Activated CD8-positive, alpha-beta memory T cell treated with anti-CD3 and anti-CD28 coated beads, Interleukin-2, amount 10 ng/mL, durations not matched to agents 7 days and 5 days (primary cell): ENCODE data around the gene RBPJL. TPM values are rescaled to one million over a fixed set of nuclear protein-coding genes. Genes with fewer than 3 reads are reported as not detected.

Experiments used
- ATAC-seq: fragments of 150-1000 bp; cut with Tn5 transposase; one replicate; pipeline ENCODE4 v1.10.0; 2021; ENCODE audit warnings: moderate library complexity
- CTCF ChIA-PET: fragments of 350-600 bp; sonication (Branson Sonifier 250); formaldehyde crosslinking; loops from one replicate; lab custom pipeline; 2021; ENCODE audit warnings: antibody characterized with exemption; lab: Charles Lee
- DNase-seq: peaks from one replicate; pipeline ENCODE4 v3.0.0-alpha.2; 2020
- H3K27ac Mint-ChIP-seq: one replicate; pipeline ENCODE4 v1.8.0; 2021; ENCODE audit warnings: mild to moderate bottlenecking, mixed read lengths
- H3K27me3 Mint-ChIP-seq: one replicate; pipeline ENCODE4 v1.8.0; 2021; ENCODE audit warnings: mixed read lengths
- H3K36me3 Mint-ChIP-seq: one replicate; pipeline ENCODE4 v1.8.0; 2021; ENCODE audit warnings: mild to moderate bottlenecking, mixed read lengths
- H3K4me1 Mint-ChIP-seq: one replicate; pipeline ENCODE4 v1.8.0; 2021; ENCODE audit warnings: mixed read lengths
- H3K4me3 Mint-ChIP-seq: one replicate; pipeline ENCODE4 v1.8.0; 2021; ENCODE audit warnings: mild to moderate bottlenecking, moderate library complexity, mixed read lengths
- H3K9me3 Mint-ChIP-seq: one replicate; pipeline ENCODE4 v1.8.0; 2022; ENCODE audit warnings: low read depth, mixed read lengths
- total RNA-seq, 2 experiments: library from RNA; stranded (reverse); gene quantifications; one replicate each; pipeline ENCODE4 v1.2.3, GENCODE V29; 2021

Gene RBPJL
- total RNA-seq, 2 experiments from 2014 or later = not detected

DNA sequence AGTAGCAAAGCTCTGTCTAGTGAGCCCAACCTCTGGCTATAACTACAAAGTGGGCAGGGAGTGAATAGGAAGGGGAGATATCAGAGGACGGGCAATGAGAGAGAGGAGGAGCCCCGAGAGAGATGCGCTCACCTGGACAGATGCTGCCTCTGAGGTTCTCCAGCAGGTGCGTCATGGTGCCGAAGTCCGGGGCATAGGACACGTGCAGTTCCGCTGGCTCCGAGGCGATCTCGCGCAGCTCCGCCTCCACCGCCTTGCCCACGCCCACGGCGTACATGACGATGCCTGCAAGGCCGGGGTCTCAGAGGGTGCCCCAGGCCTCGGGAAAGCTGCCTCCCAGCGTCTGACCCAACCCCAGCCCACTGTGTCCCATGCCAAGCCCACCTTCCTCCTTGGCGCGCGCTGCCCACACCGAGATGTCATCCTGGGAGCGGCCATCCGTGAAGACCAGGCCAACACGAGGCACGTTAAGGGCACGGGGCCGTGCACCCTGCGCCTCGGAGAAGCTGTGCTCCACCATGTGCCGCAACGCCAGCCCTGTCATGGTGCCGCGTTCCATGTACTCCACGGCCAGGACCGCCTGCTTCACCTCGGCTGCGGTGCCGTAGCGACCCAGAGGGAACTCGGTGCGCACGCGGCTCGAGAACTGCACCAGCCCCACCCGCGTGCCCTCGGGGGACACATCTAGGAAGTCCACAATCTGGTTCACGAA lies 8.7 kb upstream of the RBPJL start:
- Mint-ChIP-seq H3K27me3 (peaks cover 27% of the 10 kb centered on the region), H3K4me1 (peaks cover 32% of the 10 kb centered on the region), H3K36me3 (peaks cover 2% of the 10 kb centered on the region), H3K27ac (no peak overlapping the region), H3K9me3 (peaks cover 2% of the 10 kb centered on the region), H3K4me3 (no peak overlapping the region)
- CTCF ChIA-PET = interaction anchor here (1.0 to 1.8 kb wide), 4 partner anchors 14 to 473 kb away, joined by 3 to 5 read pairs (median 3); no protein-coding TSS in a partner anchor
- ATAC-seq = no peak
- DNase-seq = no peak

DNA sequence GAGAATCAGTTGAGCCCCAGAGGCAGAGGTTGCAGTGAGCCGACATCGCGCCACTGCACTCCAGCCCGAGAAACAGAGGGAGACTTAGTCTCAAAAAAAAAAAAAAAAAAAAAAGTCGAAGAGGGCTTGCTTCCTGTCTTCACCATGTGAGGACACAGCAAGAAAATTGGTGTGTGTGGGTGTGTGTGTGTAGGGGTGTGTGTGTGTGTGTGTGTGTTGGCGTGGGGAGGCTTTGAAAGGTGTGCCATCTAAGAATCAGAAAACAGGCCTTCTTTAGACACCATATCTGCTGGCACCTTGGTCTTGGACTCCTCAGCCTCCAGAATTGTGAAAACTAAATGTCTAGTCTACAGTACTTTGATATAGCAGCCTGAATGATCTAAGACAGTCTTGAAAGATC lies 6.9 kb upstream of the RBPJL start:
- ATAC-seq (no peak), DNase-seq (no peak)
- H3K27ac Mint-ChIP-seq = no peak overlapping the region
- H3K27me3 Mint-ChIP-seq = peaks cover 27% of the 10 kb centered on the region
- H3K4me1 Mint-ChIP-seq = peaks cover 42% of the 10 kb centered on the region
- H3K36me3 Mint-ChIP-seq = peaks cover 4% of the 10 kb centered on the region
- peaks cover 2% of the 10 kb centered on the region for H3K9me3 Mint-ChIP-seq
- CTCF ChIA-PET = interaction anchor here (0.7 to 4.9 kb wide), 4 partner anchors 9 to 723 kb away, joined by 3 to 45 read pairs (median 3); no protein-coding TSS in a partner anchor
- no peak overlapping the region for H3K4me3 Mint-ChIP-seq

DNA sequence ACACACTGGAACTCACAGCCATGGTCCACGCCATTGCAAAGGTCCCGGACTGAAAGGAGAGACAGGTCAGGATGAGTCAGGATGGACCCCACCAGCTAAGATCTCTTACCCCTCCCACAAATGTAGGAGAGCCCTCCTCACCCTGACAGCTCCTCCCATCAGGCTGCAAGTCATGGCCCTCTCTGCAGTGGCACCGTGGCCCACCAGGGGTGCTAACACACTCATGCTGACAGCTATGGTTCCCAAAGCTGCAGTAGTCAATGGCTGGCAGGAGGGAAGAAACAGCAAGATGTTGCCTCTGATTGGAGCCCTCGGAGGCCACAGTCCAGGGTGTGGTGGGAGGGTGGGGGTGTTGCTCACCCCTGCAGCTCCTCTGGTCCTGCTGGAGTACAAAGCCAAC lies 5.7 kb upstream of the RBPJL start:
- ATAC-seq = peak; percentile 69
- Mint-ChIP-seq H3K9me3 (no peaks in the 10 kb centered on the region), H3K27ac (no peak overlapping the region), H3K4me3 (no peak overlapping the region), H3K36me3 (peaks cover 1% of the 10 kb centered on the region), H3K4me1 (peaks cover 42% of the 10 kb centered on the region), H3K27me3 (peaks cover 29% of the 10 kb centered on the region)
- CTCF ChIA-PET = interaction anchor here (1.1 to 4.9 kb wide), 6 partner anchors 9 to 137 kb away, joined by 3 to 67 read pairs (median 14); no protein-coding TSS in a partner anchor
- DNase-seq = peak; percentile 75

DNA sequence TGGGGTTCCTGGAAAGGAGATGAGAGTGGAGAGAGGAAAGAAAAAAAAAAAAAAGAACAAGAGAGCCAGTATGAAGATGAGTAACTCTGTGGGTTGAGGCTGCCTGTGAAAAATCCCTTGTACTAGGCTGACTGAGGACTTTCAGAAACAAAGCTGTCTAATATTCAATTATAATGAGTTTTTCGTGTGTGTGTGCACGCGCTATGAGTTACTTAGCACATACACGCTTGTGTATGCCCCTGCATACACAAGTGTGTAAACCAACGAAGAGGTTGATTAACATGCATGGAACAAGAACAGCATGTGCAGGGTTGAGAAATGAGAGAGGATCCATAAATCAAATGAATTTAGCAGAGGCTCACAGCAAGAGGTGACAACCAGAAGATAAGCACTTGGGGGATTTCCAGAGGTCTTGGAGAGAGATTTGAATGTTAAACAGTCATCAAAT lies 4.8 kb upstream of the RBPJL start:
- H3K36me3 Mint-ChIP-seq = peaks cover 1% of the 10 kb centered on the region
- ATAC-seq = peak; percentile 62
- H3K4me3 Mint-ChIP-seq = no peak overlapping the region
- peaks cover 28% of the 10 kb centered on the region for H3K27me3 Mint-ChIP-seq
- DNase-seq = no peak
- CTCF ChIA-PET = interaction anchor here (0.7 to 4.9 kb wide), 11 partner anchors 9 to 619 kb away, joined by 3 to 67 read pairs (median 4); no protein-coding TSS in a partner anchor
- no peaks in the 10 kb centered on the region for H3K9me3 Mint-ChIP-seq
- peaks cover 42% of the 10 kb centered on the region for H3K4me1 Mint-ChIP-seq
- H3K27ac Mint-ChIP-seq = peak overlapping the region; percentile 56

DNA sequence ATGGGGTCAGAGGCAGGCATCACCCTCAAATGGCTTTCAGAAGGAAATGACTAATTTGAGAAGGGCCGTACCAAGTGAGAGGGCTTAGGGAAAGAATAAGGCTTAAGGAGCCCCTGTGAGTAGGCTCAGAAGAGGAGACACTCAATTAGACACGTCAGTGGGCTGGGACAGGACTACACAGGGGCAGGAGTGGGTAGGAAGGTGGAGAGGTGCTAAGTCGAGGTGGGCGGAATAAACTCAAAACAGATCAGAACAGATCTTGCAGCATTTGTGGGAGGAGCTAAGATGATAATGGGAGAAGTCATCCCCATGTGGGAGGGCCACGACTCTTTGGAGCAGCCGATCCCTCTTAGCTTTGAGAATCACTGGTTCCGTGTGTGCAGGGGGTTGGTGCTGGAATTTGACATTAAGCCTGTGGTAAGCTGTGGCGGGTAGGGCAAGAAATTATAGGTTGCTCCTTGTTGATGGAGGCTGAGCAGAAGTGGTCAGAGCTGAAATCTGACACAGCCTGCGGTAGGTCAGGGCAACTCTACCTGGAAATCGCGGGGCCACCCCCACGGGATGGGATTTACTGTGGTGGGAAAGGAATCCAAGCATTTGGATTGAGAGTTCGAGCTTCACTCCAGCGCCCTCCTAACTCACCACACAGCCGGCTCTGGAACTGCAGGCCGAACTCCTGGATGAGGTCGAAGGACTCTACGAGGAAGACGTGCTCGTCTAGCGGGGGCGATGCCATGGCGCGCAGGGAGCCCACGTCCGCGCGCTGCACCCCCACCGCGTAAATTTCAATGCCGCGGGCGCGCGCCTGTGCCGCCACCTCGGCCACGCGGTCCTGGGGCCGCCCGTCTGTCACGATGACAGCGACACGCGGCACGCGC lies 2.8 kb upstream of the RBPJL start:
- Mint-ChIP-seq H3K36me3 (peaks cover 1% of the 10 kb centered on the region), H3K9me3 (no peaks in the 10 kb centered on the region), H3K27me3 (peaks cover 29% of the 10 kb centered on the region), H3K4me1 (peaks cover 42% of the 10 kb centered on the region), H3K27ac (peak overlapping the region; percentile 35), H3K4me3 (no peak overlapping the region)
- CTCF ChIA-PET = interaction anchor here (0.7 to 4.9 kb wide), 10 partner anchors 8 to 255 kb away, joined by 3 to 67 read pairs (median 4); partner anchors contain the start of gene SYS1
- ATAC-seq (peak; percentile 33), DNase-seq (no peak)

DNA sequence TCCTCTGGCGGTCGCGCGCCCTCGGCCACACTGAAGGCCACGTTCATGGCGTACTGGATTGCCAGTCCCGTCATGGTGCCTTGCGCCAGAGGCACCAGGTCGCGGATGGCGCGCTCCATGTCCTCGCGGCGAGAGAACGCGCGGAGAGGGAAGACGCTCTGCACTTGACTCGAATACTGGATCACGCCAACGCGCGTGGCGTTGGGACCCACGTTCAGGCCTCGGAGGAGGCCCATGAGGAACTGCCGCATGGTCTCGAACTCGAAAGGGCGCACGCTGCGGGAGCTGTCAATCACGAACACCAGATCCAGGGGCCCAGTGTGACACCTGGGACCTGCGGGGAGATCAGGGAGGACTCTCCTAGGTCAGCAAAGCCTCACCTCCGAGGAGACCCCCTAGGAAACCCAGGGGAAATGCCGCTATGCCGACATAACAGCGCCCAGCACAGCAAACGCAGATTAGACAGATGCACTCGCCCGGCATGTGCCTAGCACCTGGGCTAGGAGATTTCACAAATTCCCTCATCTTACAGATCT lies 2.1 kb upstream of the RBPJL start:
- Mint-ChIP-seq H3K27me3 (peaks cover 27% of the 10 kb centered on the region), H3K4me3 (no peak overlapping the region), H3K27ac (no peak overlapping the region), H3K36me3 (peaks cover 1% of the 10 kb centered on the region), H3K4me1 (peaks cover 40% of the 10 kb centered on the region), H3K9me3 (no peaks in the 10 kb centered on the region)
- CTCF ChIA-PET = interaction anchor here (0.7 to 4.9 kb wide), 6 partner anchors 10 to 145 kb away, joined by 3 to 67 read pairs (median 6); partner anchors contain the start of gene SYS1
- DNase-seq (no peak), ATAC-seq (no peak)

DNA sequence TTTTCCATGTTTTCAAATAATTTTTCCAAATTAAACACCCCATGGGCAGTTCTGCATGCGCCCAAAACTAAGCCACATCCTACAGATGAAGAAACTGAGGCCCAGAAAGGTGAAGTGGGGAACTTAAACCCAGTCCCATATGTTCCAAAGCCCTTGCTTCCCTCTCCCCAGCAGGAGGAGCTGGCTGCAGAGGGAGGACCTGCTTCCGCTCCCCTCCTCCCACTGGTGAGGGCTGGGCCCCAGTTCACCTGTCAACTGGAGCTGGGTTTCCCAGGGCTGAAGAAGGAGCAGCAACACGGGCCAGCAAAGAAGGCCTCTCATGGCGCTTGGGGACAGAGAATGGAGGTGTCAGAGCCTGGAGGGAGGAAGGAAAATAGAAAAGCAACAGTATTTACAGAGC lies 1.4 kb upstream of the RBPJL start:
- Mint-ChIP-seq H3K36me3 (peaks cover 1% of the 10 kb centered on the region), H3K27ac (no peak overlapping the region), H3K27me3 (peaks cover 29% of the 10 kb centered on the region), H3K9me3 (no peaks in the 10 kb centered on the region), H3K4me3 (no peak overlapping the region), H3K4me1 (peaks cover 37% of the 10 kb centered on the region)
- CTCF ChIA-PET = interaction anchor here (0.7 to 1.2 kb wide), 6 partner anchors 10 to 131 kb away, joined by 3 to 9 read pairs (median 5); no protein-coding TSS in a partner anchor
- DNase-seq (no peak), ATAC-seq (no peak)

DNA sequence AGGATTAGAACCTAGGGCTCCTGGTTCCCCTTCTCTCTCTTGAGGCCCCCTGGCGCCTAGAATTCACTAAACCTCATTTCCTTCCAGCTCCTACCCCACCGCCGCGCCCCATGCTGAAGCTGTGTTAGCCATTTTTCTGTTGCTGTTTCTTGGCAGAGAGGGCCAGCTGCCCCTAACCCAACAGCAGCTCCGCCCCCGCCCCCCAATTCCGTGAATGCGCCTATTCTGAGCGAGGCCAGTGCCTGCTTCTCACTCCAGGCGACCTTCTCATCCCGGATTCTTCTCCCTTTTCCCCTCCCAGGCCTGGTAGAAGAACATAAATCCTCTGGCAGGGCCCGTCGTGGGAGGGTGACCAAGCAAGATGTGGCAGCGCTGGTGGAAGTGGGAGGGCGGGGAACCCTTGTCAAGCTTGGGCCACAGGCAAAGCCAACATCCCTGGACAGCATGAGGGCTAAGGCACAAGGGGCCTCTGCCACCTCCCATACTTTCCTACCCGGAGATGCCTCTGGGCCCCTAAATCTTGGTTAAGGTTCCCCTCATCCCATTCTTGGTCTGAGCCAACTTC lies 518 bp downstream of the RBPJL start:
- no peak for ATAC-seq
- no peaks in the 10 kb centered on the region for H3K9me3 Mint-ChIP-seq
- H3K27ac Mint-ChIP-seq = no peak overlapping the region
- peaks cover 27% of the 10 kb centered on the region for H3K4me1 Mint-ChIP-seq
- peaks cover 42% of the 10 kb centered on the region for H3K27me3 Mint-ChIP-seq
- H3K4me3 Mint-ChIP-seq = no peak overlapping the region
- no peak for DNase-seq
- CTCF ChIA-PET = interaction anchor here (0.7 to 2.2 kb wide), 3 partner anchors 12 to 167 kb away, joined by 3 to 13 read pairs (median 3); no protein-coding TSS in a partner anchor
- H3K36me3 Mint-ChIP-seq = peaks cover 1% of the 10 kb centered on the region

DNA sequence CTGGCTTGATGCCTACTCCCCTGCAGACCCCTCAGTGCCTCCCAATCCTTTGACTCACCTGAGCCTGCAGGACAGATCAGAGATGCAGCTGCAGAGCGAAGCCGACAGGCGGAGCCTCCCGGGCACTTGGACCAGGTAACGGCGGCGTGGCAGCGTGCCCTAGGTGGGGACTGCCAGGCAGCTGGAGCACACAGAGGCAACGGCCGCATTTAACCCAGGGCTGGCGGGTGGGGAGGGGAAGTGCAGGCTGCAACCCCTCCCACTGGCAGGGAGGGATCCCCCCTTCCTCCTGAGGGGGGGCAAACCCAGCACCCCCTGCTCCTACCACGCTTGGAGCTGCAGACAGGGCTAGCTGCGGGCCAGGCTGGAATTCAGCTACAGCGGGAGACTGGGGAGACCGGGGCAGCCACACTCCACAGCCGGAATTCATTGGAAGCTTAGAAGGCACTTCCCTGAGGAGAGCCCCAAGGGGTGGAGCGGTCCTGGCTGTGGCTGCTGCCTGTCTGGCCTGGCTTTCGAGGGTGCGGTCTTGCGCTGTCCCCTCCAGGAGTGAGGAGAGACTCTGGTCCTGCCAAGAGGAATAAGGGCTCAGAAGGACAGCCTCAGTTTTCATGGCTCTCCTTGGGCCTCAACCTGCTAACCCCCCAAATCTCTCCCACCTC lies 1.6 kb downstream of the RBPJL start, which contains the start of gene MATN4:
MATN4 (minus strand) TSS at position 183 of the 662 bp plus-strand sequence. CDS start 2,717 bp downstream, outside the sequence.
- Mint-ChIP-seq H3K9me3 (no peaks in the 10 kb centered on the region), H3K36me3 (peaks cover 1% of the 10 kb centered on the region), H3K27me3 (peaks cover 45% of the 10 kb centered on the region), H3K4me1 (peaks cover 22% of the 10 kb centered on the region), H3K27ac (no peak within 1 kb of the TSS), H3K4me3 (no peak within 1 kb of the TSS)
- ATAC-seq (no peak), DNase-seq (no peak)
- CTCF ChIA-PET = interaction anchor here (0.9 to 2.2 kb wide), 2 partner anchors 11 to 16 kb away, joined by 3 to 13 read pairs; no protein-coding TSS in a partner anchor

DNA sequence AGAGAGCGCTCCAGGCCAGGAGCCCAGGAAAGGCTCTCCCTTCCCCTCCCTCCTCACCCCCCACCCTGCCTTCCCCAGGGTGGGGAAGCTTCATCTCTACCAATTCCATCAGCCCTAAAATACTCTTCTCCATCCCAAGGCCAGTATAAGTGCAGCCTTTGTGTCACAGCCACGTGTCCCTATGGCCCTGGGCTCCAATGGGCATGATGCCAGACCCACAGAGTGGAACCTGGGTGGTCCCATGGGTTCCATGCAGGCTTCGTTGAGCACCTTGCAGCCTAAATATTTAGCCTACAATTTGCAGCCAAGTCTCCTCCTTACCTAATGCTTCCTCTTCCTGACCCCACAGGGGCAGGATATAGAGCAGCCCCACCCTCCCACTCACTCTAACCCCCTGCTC lies 2.4 kb downstream of the RBPJL start:
- DNase-seq (no peak), ATAC-seq (no peak)
- no peak overlapping the region for H3K27ac Mint-ChIP-seq
- peaks cover 13% of the 10 kb centered on the region for H3K4me1 Mint-ChIP-seq
- peaks cover 42% of the 10 kb centered on the region for H3K27me3 Mint-ChIP-seq
- H3K9me3 Mint-ChIP-seq = no peaks in the 10 kb centered on the region
- CTCF ChIA-PET = interaction anchor here (1.4 to 2.2 kb wide), 2 partner anchors 10 to 16 kb away, joined by 8 to 13 read pairs; no protein-coding TSS in a partner anchor
- no peaks in the 10 kb centered on the region for H3K36me3 Mint-ChIP-seq
- no peak overlapping the region for H3K4me3 Mint-ChIP-seq

DNA sequence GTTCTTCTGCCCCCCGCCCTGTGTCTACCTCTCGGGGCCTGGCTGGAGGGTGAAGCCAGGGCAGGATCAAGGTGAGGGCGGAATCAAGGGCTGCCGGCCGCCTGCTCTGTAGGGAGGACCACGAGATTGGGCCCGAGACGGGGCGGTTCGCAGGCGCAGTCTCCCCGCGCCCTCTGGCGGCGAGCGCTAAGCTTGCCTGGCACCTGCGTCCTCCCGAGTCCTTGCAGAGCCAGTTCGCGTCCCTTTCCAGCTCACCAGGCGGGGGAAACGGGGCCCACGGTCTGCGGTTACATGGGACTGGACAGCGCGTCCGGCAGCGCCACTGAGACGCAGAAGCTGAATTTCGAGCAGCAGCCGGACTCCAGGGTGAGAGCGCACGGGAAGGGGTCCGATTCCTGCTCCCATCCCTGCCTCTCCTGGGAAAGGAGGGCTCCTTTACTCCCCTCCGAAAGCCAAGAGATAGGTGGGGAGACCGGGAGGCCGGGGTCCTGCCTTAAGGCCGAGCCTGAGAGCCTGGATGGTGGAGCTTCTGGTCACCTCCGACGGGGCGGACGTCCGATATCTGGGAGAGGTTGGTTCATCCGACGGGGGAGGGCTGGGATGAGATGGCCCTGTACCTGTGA lies 5.1 kb downstream of the RBPJL start:
- Mint-ChIP-seq H3K36me3 (no peaks in the 10 kb centered on the region), H3K27ac (no peak overlapping the region), H3K27me3 (peaks cover 43% of the 10 kb centered on the region), H3K4me3 (no peak overlapping the region), H3K9me3 (no peaks in the 10 kb centered on the region), H3K4me1 (peaks cover 17% of the 10 kb centered on the region)
- peak; percentile 79 for ATAC-seq
- peak; percentile 77 for DNase-seq
- CTCF ChIA-PET = interaction anchor here (0.6 to 5.4 kb wide), 30 partner anchors 9 to 658 kb away, joined by 3 to 71 read pairs (median 5); partner anchors contain the start of genes DBNDD2 and SDC4
